Occipital lobe (tissue), 2 donors: ENCODE results near the gene SBNO2. TPM values are rescaled to one million over a fixed set of nuclear protein-coding genes. Genes with fewer than 3 reads are reported as not detected.

ENCODE experiments used
- DNase-seq: peaks from one replicate; lab custom pipeline; 2025; lab: John Stamatoyannopoulos, UW
- total RNA-seq: library from RNA; depleted of rRNA; stranded (reverse); fragments of >200 nt; gene quantifications from one replicate; pipeline ENCODE4 v1.2.3, GENCODE V29; 2014

SBNO2 gene
- total RNA-seq, 1 donor from 2014 or later: 4.2 TPM

DNA sequence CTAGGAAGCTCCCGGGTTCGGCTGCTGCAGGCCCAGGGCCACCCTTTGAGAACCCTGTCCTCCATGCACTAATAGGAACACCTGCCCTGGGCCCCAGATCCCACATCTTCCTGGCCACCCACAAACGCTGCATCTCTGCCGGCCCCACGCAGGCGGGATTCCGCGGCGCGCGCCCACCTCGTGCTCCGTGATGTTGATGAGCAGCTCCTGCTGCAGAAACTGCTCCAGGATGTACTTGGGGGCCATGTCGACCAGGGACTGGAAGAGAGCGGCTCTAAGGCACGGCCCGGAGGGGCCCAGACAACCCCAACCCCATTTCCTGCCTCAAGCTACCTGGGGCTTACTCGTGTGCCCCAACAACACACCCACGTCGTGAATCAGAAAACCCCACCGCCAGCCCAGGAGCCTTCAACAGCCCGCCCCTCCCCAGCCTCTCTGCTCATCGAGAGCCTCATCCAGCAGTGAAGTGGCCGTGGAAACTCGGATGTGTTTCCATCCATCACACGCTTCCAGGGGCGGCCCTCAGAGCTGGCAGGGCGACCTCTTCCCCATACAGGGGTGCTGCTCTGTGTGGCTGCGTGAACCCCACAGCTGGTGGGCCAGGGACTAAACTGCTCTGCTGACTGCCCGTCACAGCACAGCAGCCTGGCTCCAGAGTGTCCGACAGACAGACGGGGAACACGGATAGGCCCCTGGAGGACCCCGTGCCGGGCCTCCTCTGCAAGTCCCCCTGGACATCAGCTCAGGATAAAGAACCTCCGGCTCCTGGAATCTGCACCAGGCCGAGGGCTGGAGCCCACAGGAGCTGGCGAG is 83.1 kb downstream of the SBNO2 start:
- DNase-seq: no peak

DNA sequence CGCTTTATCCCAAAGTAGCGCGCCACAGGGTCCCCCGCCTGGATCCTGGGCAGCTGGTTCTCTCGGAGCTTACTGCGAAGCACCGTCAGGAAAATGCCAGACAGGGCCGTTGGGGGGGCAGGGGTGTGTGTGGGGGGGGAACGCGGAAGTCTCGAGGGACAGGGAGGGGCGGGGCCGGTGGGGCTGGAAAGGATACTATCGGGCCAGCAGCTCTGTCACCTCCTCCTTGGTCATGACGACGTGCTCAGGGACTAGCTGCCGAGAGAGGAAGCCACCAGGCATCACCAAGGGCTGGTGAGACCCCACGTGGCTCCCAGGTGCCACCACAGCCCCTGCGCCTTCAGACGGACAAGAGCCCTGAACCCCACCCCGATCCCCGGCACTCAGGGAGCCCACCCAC is 84.2 kb downstream of the SBNO2 start:
- DNase-seq: no peak

DNA sequence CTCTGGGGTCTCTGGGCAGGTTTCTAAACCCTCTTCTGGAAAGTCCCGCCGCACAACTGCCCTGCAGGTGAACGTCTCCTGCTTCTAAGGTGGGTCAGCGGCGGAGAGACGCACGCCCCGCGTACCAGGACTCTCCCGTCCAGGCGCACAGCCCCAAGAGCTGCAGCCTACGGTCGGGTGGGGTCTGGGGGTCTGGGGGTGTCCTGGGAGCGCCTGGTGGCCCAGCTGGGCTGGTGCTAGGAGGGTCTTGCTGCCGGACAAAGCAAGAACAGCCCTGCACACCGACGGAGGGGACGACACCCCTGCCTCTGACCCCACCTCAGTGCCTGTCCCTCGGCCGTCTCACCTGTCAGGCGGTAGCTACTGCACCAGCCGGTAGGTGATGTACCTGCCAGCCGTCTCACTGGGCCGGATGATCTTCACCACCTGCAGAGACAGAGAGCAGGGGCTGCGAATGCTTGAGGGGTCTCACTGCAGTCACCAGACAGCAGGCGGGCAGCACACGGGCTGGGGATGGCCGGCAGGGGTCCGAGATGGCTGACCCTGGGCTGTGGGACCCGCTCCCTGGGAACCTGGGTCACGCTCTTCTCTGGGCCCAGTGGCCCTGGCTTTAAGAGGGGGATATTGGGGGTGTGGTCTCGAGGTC is 84.8 kb downstream of the SBNO2 start:
- no peak for DNase-seq

DNA sequence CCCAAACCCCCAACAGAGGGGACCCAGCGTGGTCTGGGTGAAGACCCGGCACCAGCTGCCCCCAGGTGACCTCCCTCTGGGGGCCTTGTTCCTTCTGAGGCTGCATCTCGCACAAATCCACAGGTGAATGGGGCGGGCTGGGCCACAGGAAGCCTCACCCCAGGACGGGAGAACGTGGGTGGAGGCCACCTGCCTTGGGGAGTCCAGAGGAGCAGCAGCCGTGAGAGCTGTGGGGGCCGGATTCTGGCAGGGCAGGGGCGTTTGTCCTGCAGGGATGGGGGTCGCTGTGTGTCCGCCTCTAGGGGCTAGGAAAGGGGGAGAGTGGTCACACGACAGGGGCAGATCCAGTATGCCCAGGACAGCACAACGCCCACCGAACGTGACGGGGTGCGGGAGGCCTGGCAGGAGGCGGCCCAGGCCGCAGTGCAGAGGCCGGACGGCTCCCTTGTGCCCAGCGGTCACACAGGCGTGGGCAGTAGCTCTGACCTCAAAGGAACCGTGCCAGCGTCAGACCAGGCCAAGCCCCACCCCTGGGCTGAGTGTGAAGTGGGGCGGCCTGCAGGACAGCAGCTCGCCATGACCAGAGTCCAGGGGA is 85.6 kb downstream of the SBNO2 start:
- DNase-seq: no peak

DNA sequence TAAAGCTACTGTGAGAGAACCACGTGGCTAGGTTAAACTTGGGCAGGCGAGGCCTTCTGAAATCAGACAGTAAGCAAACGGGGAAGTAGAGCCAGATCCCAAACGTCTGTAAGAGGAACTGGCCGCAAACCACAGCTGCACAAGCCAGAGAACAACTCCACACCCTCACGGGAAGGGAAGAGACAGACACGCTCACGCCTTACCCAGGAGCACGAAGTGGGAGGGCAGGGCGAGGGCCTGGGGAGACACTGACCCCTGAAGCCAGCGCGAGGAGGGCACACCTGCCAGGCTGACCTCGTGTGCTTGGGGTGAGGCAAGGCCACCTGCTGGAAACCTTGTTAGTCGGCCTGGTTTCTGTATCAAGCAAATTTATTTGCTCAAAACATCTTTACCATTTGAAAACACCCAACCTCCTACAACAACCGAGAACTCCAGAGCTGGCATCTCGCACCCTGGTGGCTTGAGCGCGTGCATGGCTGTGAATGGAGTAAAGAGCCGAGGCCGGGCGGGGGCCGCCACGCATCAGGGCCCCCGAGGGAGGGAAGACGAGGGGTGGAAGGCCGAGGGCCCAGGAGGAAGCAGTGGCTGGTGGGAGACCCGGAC is 86.2 kb downstream of the SBNO2 start:
- DNase-seq: no peak

DNA sequence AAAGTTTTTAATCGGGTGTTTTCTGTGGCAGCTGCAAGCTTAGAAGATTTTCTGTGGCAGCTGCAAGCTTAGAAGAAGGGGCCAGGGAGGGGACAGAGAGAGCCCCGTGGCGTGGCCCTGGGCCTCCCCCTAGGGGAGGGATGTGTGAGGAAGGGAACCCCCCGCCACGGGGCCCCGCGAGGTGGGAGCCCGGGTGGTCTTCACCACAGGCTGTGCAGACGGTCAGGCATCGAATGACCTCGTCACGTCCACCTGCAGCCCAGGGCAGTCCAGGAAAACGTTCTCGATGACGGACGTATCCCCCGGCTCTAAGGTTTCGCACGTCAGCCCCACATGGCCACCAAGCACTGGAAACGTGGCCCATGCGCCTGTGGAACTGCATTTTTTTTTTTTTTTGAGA is 87.5 kb downstream of the SBNO2 start:
- DNase-seq: no peak

DNA sequence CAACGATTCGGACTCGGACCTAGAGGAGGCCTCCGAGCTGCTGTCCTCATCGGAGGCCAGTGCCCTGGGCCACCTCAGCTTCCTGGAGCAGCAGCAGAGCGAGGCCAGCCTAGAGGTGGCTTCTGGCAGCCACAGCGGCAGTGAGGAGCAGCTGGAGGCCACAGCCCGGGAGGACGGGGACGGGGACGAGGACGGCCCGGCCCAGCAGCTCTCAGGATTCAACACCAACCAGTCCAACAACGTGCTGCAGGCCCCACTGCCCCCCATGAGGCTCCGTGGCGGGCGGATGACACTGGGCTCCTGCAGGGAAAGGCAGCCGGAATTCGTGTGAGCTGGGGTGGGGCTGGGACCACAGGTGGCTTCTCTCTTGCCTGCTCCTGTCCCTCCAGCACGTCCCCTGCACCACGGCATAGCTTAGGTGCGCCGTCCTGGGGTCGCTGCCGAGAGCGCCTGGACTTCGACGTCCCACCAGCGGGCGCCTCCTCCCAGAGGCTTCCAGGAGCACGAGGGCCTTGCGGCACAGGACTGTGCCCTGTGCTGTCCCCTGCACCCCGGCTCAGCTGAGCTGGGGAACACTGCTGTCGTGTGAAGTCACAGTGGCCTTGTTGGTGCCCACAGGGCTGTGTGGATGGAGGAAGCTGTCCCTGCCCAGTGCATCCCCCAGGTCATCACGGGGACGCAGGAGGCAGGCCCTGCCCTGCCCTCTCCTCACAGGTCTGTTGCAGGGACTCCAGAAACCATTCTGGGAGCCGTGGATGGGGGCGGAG is 88.2 kb downstream of the SBNO2 start:
- DNase-seq: no peak

DNA sequence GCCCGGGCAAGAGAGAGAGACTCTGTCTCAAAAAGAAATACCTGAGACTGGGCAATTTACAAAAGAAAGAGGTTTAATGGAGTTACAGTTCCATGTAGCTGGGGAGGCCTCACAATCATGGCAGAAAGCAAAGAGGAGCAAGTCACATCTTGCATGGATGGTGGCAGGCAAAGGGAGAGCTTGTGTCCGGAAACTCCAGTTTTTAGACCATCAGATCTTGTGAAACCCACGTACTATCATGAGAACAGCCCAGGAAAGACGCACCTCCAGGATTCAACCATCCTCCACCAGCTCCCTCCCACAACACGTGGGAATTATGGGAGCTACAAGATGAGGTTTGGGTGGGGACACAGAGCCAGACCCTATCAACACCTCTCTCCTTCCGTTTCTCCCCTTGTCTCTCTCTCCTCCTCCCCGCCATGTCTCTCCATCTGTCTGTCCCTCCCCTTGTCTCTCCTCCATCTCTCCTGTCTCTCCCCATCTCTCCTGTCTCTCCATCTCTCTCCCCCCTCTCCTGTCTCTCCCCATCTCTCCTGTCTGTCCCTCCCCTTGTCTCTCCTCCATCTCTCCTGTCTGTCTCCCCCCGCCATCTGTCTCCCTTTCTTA is 88.9 kb downstream of the SBNO2 start:
- no peak for DNase-seq

DNA sequence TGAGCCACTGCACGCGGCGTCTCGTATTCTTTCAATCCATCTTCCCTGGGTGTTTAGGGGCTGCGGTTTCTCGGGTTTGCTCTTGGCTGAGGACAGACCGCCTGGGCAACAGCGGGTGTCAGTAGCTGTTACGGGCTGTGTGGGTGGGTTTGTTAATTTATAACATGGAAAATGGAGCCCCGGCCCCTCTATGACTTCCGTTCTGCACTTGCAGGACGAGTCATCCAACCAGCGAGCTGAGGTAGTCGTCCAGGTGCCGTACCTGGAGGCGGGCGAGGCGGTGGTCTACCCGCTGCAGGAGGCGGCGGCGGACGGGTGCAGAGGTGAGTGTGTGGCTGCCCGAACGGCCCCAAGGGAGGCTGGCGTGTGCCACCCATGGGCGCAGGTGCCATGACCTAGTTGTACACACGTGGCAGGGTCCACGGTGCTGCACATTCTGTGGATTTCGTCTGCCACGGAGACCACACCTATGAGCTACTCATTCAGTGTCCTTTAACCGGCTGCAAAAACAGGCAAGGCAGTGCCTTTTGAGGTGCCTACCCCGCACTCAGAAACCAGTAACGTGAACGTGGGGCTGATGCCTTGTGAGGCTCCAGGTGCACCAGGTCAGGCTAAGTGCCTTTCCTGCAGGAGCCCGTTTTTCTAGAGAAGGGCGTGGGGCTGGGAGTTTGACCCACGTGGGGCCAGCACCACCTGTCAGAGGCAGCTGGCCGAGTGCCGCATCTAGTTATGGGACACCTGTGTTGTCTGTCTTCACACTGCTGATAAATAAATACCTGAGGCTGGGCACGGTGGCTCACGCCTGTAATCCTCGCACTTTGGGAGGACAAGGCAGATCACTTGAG is 89.8 kb downstream of the SBNO2 start:
- DNase-seq: no peak

DNA sequence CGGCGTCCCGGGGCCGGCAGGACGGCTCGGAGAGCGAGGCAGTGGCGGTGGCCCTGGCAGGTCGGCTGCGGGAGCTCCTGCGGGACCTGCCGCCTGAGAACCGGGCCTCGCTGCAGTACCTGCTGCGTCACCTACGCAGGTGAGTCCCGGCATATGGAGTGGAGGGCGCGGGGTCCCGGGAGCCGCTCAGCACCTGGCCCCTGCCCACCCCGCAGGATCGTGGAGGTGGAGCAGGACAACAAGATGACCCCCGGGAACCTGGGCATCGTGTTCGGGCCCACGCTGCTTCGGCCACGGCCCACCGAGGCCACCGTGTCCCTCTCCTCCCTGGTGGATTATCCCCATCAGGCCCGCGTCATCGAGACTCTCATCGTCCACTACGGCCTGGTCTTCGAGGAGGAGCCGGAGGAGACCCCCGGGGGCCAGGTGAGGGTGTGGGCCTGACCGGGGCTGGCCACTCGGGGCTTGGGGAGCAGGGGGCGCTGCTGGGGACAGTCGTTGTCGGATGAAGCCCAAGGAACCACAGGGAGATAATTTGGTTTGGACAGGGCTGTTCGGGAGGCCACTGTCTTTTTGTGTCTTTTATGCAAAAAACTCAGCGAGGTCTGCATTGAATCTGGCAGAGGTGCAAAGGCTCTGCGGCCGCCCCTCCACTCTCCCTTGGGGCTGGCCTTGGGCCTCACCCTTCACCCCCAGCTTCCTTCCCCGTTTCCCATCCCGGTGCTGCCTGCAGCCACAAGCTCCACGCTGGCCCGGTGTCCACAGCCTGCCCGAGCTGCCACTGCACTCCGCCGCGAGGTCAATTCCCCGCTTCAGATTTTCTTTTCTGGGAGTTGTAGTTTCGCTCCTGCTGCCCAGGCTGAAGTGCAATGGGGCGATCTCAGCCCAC is 90.9 kb downstream of the SBNO2 start:
- DNase-seq: no peak

DNA sequence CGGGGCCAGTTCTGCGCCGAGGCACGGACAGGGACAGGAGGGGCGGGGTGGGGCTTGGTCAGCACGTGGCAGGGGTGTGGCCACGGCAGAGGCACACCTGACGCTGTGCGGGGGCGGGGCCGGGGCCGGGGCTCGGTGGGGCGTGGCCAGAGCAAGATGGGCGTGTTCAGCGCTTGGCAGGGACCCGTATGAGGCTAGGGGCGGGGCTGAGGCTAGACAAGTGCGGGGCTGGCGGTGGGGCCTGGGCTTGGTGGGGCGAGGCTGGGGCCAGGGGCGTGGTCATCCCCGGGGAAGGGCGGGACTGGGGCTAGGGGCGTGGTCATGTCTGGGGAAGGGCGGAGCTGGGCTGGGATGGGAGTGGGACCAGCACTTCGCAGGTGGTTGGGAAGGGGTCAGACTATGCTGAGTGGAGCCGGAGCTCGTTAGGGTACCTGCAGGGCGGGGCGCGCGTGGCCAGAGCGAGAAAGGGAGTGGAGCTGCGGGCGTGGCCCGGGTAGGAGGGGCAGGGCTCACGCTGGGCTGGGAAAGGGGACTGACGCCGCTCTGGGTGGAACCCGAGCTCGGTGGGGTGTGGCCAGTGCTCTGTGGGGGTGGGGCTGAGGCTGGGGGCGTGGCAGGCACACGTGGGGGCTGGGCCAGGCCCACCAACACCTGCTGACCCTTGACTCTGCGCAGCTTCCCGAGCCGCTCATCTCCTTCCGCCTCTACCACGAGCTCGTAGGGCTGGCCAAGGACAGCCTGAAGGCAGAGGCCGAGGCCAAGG is 91.7 kb downstream of the SBNO2 start:
- DNase-seq: no peak

DNA sequence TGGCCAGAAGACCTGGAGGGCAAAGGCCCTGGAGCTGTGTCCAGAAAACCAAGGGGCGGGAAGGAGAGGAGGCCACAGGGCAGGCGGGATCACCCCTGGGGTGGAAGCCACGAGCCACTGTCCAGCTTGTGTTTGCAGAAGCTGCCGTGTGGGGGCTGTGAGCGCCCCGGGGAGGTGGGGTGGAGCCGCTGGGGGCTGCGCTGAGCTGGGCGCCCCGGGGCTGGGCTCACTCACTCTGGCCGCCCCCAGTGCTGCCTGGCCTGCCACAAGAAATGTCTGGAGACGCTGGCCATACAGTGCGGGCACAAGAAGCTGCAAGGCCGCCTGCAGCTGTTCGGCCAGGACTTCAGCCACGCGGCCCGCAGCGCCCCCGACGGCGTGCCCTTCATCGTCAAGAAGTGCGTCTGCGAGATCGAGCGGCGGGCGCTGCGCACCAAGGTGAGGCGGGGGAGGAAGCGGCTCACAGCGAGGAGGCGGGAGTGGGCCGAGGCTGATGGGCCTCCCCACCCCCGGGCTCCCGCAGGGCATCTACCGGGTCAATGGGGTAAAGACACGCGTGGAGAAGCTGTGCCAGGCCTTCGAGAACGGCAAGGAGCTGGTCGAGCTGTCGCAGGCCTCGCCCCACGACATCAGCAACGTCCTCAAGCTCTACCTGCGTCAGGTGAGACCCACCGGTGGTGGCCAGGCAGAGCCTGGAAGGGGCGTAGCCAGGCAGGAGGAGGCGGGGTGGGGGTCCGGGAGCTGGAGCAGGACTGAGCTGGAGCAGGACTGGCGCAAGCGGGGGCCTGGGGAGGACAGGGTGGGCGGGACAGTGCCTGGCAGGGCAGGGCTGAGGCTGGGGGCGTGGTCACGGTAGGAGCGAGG is 92.5 kb downstream of the SBNO2 start:
- no peak for DNase-seq

DNA sequence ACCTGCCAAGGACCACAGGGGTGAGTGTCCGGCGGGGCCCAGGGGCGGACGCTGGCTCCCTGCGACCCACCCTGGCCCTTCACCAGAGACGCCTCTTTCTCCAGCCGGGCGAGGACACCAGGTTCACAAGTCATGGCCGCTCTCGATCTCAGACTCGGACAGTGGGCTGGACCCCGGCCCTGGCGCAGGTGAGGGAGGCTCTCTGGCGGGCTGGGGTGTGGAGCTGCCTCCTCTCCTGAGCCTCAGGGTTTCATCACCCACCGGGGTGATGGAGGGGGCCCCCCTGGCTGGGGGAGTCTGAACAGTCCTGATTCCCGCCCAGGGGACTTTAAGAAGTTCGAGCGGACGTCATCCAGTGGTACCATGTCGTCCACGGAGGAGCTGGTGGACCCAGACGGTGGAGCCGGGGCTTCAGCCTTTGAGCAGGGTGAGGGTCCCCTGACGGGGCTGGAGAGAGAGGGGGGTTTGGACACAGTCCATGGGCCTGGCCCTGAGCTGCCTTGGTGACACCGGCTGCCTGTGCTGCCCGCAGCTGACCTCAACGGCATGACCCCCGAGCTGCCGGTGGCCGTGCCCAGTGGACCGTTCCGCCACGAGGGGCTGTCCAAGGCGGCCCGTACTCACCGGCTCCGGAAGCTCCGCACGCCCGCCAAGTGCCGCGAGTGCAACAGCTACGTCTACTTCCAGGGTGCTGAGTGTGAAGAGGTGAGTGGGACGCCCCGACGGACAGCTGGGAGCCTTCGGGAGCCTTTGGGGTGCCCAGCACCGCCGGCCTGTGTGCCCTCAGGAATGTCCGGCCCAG is 93.5 kb downstream of the SBNO2 start:
- no peak for DNase-seq

DNA sequence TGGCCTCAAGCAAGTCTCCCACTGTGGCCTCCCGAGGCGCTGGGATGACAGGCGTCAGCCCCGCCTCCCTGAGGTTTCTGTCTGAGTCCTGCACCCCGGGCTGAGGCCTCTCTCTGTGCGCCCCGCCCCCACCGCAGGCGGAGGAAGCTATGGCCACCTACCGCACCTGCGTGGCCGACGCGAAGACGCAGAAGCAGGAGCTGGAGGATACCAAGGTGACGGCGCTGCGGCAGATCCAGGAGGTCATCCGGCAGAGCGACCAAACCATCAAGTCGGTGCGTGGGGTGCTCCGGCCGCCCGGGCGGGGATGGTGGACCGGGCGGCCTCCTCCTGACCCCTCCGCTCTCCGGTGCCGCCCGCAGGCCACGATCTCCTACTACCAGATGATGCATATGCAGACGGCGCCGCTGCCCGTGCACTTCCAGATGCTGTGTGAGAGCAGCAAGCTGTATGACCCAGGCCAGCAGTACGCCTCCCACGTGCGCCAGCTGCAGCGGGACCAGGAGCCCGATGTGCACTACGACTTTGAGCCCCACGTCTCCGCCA is 94.4 kb downstream of the SBNO2 start:
- no peak for DNase-seq

DNA sequence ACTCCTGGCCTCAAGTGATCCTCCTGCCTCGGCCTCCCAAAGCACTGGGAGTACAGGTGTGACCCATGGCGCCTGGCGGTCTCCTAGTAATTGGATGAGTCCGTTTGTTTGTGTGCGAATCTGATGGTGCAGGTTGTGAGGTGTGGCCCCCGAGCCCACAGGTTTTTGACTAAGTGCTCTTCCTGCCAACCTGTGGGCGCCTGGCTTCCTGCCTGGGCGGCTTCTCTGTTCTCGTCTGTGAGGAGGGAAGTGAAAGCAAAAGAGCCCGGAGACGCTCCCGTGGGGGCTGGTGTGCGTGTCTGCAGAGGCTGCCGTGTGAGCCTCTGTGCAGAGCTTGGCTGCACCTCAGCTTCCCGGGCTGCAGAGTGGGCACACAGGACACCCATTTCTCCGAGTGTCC is 97.1 kb downstream of the SBNO2 start:
- DNase-seq: no peak

DNA sequence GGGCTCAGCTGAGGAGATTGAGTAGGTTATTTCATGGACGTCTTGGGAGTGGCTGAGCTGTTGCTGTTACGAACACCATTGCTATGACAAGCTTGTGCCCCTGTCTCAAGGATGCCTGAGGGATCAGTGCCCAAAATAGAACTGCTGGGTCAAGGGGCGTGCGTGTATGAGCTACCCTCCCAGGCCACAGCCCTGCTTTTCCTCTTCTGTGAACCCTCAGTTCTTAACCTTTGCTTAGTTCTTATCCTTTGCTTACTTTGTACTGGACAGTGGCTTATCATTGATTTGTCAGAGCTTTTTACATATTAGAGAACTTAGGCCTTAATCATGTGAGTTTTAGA is 98.1 kb downstream of the SBNO2 start:
- no peak for DNase-seq
